Measurements from ENCODE around the gene TTLL5.

DNA sequence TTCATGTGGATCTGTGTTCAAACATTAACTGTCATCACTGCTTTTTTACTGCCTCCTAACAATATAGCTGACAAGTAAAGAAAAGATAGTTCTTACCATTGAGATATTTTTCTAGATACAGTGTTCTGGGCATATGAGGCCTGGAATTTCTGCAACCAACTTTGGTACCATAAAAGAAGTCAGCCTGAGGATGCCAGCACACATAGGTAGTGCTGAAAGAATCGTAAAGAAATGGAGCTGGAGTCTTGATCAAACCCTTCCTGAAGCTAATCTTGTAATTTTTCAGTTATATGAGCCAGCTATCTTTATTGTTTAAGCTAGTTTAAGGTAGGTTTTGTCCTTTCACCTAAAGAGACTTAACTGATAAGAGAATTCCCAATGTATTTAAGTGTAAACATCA, 11.7 kb upstream of the TTLL5 start:
- TF ChIP-seq BACH1 (tag; IDR thresholded peaks at IDR 0.05), result no peak
- TF ChIP-seq TAF15 (IDR thresholded peaks at IDR 0.05; ENCODE audit: low read depth, low read length), result no peak
- no peak for TF ChIP-seq ZNF121 (CRISPR knock-in tag; conservative IDR thresholded peaks at IDR 0.05)
- no peak for TF ChIP-seq RFX1 (IDR thresholded peaks at IDR 0.05)
- TF ChIP-seq, protein P1, sequence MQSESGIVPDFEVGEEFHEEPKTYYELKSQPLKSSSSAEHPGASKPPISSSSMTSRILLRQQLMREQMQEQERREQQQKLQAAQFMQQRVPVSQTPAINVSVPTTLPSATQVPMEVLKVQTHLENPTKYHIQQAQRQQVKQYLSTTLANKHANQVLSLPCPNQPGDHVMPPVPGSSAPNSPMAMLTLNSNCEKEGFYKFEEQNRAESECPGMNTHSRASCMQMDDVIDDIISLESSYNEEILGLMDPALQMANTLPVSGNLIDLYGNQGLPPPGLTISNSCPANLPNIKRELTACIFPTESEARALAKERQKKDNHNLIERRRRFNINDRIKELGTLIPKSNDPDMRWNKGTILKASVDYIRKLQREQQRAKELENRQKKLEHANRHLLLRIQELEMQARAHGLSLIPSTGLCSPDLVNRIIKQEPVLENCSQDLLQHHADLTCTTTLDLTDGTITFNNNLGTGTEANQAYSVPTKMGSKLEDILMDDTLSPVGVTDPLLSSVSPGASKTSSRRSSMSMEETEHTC (IDR thresholded peaks at IDR 0.05), result no peak
- TF ChIP-seq, protein P2, sequence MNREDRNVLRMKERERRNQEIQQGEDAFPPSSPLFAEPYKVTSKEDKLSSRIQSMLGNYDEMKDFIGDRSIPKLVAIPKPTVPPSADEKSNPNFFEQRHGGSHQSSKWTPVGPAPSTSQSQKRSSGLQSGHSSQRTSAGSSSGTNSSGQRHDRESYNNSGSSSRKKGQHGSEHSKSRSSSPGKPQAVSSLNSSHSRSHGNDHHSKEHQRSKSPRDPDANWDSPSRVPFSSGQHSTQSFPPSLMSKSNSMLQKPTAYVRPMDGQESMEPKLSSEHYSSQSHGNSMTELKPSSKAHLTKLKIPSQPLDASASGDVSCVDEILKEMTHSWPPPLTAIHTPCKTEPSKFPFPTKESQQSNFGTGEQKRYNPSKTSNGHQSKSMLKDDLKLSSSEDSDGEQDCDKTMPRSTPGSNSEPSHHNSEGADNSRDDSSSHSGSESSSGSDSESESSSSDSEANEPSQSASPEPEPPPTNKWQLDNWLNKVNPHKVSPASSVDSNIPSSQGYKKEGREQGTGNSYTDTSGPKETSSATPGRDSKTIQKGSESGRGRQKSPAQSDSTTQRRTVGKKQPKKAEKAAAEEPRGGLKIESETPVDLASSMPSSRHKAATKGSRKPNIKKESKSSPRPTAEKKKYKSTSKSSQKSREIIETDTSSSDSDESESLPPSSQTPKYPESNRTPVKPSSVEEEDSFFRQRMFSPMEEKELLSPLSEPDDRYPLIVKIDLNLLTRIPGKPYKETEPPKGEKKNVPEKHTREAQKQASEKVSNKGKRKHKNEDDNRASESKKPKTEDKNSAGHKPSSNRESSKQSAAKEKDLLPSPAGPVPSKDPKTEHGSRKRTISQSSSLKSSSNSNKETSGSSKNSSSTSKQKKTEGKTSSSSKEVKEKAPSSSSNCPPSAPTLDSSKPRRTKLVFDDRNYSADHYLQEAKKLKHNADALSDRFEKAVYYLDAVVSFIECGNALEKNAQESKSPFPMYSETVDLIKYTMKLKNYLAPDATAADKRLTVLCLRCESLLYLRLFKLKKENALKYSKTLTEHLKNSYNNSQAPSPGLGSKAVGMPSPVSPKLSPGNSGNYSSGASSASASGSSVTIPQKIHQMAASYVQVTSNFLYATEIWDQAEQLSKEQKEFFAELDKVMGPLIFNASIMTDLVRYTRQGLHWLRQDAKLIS (CRISPR knock-in tag; IDR thresholded peaks at IDR 0.05), result no peak
- TF ChIP-seq JUN (IDR thresholded peaks at IDR 0.05; ENCODE audit: borderline replicate concordance, low read depth, low read length), result no peak
- TF ChIP-seq JUN (CRISPR knock-in tag; IDR thresholded peaks at IDR 0.05; ENCODE audit: borderline replicate concordance), result no peak
- TF ChIP-seq, protein P3, sequence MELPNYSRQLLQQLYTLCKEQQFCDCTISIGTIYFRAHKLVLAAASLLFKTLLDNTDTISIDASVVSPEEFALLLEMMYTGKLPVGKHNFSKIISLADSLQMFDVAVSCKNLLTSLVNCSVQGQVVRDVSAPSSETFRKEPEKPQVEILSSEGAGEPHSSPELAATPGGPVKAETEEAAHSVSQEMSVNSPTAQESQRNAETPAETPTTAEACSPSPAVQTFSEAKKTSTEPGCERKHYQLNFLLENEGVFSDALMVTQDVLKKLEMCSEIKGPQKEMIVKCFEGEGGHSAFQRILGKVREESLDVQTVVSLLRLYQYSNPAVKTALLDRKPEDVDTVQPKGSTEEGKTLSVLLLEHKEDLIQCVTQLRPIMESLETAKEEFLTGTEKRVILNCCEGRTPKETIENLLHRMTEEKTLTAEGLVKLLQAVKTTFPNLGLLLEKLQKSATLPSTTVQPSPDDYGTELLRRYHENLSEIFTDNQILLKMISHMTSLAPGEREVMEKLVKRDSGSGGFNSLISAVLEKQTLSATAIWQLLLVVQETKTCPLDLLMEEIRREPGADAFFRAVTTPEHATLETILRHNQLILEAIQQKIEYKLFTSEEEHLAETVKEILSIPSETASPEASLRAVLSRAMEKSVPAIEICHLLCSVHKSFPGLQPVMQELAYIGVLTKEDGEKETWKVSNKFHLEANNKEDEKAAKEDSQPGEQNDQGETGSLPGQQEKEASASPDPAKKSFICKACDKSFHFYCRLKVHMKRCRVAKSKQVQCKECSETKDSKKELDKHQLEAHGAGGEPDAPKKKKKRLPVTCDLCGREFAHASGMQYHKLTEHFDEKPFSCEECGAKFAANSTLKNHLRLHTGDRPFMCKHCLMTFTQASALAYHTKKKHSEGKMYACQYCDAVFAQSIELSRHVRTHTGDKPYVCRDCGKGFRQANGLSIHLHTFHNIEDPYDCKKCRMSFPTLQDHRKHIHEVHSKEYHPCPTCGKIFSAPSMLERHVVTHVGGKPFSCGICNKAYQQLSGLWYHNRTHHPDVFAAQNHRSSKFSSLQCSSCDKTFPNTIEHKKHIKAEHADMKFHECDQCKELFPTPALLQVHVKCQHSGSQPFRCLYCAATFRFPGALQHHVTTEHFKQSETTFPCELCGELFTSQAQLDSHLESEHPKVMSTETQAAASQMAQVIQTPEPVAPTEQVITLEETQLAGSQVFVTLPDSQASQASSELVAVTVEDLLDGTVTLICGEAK (IDR thresholded peaks at IDR 0.05), result no peak
- TF ChIP-seq, protein P3 (CRISPR knock-in tag; IDR thresholded peaks at IDR 0.05), result no peak
- TF ChIP-seq CREB1 (IDR thresholded peaks at IDR 0.05), result no peak
- no peak for TF ChIP-seq CREB1 (CRISPR knock-in tag; IDR thresholded peaks at IDR 0.05)
- no peak for TF ChIP-seq BHLHE40 (IDR thresholded peaks at IDR 0.05; ENCODE audit: low read length)
- no peak for TF ChIP-seq NR4A1 (CRISPR knock-in tag; IDR thresholded peaks at IDR 0.05)
- no peak for TF ChIP-seq NR4A1 (tag; IDR thresholded peaks at IDR 0.05)
- TF ChIP-seq ESRRA (IDR thresholded peaks at IDR 0.05; ENCODE audit: borderline replicate concordance, low read depth), result no peak
- TF ChIP-seq SMAD3 (CRISPR knock-in tag; conservative IDR thresholded peaks at IDR 0.05), result no peak
- TF ChIP-seq SETDB1 (IDR thresholded peaks at IDR 0.05; ENCODE audit: low read length), result no peak
